Ovary (tissue), 9 donors: ENCODE results near the gene YBX2. TPM values are rescaled to one million over a fixed set of nuclear protein-coding genes. Genes with fewer than 3 reads are reported as not detected.

ENCODE experiments used
- DNase-seq, 5 donors: peaks; one replicate each; pipeline ENCODE4 v3.0.0-alpha.2; 2019 to 2020
- H3K27ac ChIP-seq, 2 donors: fragments of 200-600 bp; one replicate each; pipeline versions ENCODE4 v1.5.1 to v1.8.0; 2019 to 2022
- H3K27me3 ChIP-seq: fragments of 200-600 bp; one replicate; pipeline ENCODE4 v1.8.0; 2022
- H3K36me3 ChIP-seq: fragments of 200-600 bp; sonication (generic); one replicate; pipeline ENCODE4 v1.5.1; 2019
- H3K4me1 ChIP-seq: one replicate; pipeline ENCODE4 v1.8.1; 2013; ENCODE audit warnings: mild to moderate bottlenecking, moderate library complexity; ENCODE audit not compliant: insufficient read depth
- H3K4me3 ChIP-seq: fragments of 200-600 bp; sonication (generic); one replicate; pipeline ENCODE4 v1.5.1; 2017
- H3K9me3 ChIP-seq, 2 donors: fragments of 200-600 bp in 1 of 2; sonication (generic) in 1 of 2; one replicate each; pipeline versions ENCODE4 v1.5.1 to v1.8.1; 2013 to 2019; ENCODE audit warnings: mild to moderate bottlenecking in 1 of 2, moderate library complexity in 1 of 2
- EP300 ChIP-seq: sonication (generic); formaldehyde crosslinking; IDR thresholded peaks from one replicate; pipeline ENCODE4 v1.6.1; 2017; ENCODE audit warnings: antibody characterized with exemption
- POLR2A ChIP-seq: fragments of 450-650 bp; IDR thresholded peaks from one replicate; pipeline ENCODE4 v1.6.1; 2017; ENCODE audit warnings: antibody characterized with exemption, mild to moderate bottlenecking, moderate library complexity
- WGBS, 3 donors: extraction: QIAGEN DNeasy Blood & Tissue Kit in 1 of 3; methylation state at CpG; one replicate each; pipeline versions ENCODE4 v1.1.5 to v1.1.7; 2013 to 2017; 5-methylcytosine and 5-hydroxymethylcytosine counted together
- intact Hi-C, 4 donors: fragments of 100-400 bp; cut with DNase I; formaldehyde crosslinking; loops; one replicate each; pipeline versions ENCODE4 v1.11.0 to v1.15.1; 2022 to 2023
- polyA plus RNA-seq, 2 donors: library from polyadenylated mRNA; stranded (reverse); fragments of 200-250 nt in 1 of 2; fragments of 350-450 nt in 1 of 2; fragmentation: Illumina TruSeq in 1 of 2; extraction: RNeasy Lipid Tissue Mini Kit (QIAGEN cat#74804) in 1 of 2; gene quantifications; one replicate each; pipeline ENCODE4 v1.2.3, GENCODE V29; 2013 to 2014
- total RNA-seq, 7 donors: library from RNA; depleted of rRNA in 2 of 7; stranded (reverse); fragments of >200 nt in 2 of 7; fragmentation: NEBNext Ultra II Directional in 3 of 7; extraction: Animal tissue kit (Norgen Biotek cat#: 25700) in 3 of 7; gene quantifications; one replicate each; pipeline versions ENCODE4 v1.1.0 to v1.2.4, GENCODE V29; 2016 to 2023
- TF ChIP-seq, protein P1 (sequence below), 3 donors: fragments of 450-650 bp in 2 of 3; fragments of 200-600 bp in 1 of 3; IDR thresholded peaks; one replicate each; pipeline versions ENCODE4 v1.5.1 to v1.8.0; 2016 to 2022; ENCODE audit warnings: antibody characterized with exemption in 3 of 3, mild to moderate bottlenecking in 1 of 3
- donor health status: DM: no; HTN: no; CAD: no; lungs with moderate emphysema.
- donor health status: DM: no; HTN: no; CAD: no.
- donor health status: Bipolar disorder and iron deficiency.
- donor health status: DM: yes; HTN: yes; CAD: no.
- donor health status: DM: no; HTN: no; CAD: no.
- donor health status: DM: yes; HTN: yes; CAD: no.

YBX2 gene
- total and polyA plus RNA-seq, 9 donors = 0.30 to 1.8 (median 0.64) TPM; not detected in 3

DNA sequence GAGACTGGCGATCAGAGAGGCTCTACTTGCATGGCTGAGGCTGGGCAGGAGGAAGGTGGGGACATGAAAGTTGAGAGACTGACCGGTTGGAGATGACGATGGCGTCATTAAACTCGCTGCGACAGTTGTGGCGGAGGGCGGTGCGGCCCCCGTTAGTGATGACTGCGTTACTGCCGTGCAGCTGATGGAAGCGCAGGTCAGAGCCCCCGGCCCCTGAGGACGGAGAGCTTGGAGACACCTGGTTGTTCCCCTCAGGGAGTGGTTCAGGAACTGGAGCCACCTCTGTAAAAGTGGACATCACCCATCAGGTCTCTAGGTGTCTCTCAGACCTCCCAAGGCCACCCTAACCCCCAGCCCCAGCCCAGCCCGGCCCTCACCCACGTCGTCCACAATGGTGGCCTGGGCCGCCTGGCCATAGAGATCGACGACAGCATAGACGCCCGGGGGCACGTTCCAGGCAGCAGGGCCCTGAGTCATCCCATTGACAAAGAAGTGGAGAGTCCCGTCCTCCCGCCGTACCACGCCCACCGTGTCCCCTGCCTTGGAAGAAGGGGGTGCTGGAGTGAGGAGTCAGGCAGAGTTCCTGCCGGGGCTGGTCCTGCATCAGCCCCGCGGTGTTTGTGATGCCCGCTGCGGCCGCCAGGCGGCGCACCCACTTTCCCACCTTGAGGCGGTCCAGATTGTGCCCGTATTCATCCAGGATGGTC lies 29.4 kb upstream of the YBX2 start:
- 58 to 63% (median 62%) methylated on average over 37 to 39 of the region's 39 CpGs for whole genome bisulfite sequencing, 3 donors
- Histone ChIP-seq H3K4me1 (peaks cover 1% of the 10 kb centered on the region), H3K27ac (no peak overlapping the region), H3K4me3 (no peak overlapping the region), H3K9me3 (no peaks in the 10 kb centered on the region), H3K27me3 (no peaks in the 10 kb centered on the region), H3K36me3 (no peaks in the 10 kb centered on the region)
- intact Hi-C loops = no loop called here
- TF ChIP-seq, protein P1, sequence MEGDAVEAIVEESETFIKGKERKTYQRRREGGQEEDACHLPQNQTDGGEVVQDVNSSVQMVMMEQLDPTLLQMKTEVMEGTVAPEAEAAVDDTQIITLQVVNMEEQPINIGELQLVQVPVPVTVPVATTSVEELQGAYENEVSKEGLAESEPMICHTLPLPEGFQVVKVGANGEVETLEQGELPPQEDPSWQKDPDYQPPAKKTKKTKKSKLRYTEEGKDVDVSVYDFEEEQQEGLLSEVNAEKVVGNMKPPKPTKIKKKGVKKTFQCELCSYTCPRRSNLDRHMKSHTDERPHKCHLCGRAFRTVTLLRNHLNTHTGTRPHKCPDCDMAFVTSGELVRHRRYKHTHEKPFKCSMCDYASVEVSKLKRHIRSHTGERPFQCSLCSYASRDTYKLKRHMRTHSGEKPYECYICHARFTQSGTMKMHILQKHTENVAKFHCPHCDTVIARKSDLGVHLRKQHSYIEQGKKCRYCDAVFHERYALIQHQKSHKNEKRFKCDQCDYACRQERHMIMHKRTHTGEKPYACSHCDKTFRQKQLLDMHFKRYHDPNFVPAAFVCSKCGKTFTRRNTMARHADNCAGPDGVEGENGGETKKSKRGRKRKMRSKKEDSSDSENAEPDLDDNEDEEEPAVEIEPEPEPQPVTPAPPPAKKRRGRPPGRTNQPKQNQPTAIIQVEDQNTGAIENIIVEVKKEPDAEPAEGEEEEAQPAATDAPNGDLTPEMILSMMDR (IDR thresholded peaks at IDR 0.05) = peak; percentile 30 to 57 (median 54)
- TF ChIP-seq EP300 (no peak), POLR2A (no peak)
- peak in 2 of 5 donors; percentile 63 to 75 for DNase-seq

DNA sequence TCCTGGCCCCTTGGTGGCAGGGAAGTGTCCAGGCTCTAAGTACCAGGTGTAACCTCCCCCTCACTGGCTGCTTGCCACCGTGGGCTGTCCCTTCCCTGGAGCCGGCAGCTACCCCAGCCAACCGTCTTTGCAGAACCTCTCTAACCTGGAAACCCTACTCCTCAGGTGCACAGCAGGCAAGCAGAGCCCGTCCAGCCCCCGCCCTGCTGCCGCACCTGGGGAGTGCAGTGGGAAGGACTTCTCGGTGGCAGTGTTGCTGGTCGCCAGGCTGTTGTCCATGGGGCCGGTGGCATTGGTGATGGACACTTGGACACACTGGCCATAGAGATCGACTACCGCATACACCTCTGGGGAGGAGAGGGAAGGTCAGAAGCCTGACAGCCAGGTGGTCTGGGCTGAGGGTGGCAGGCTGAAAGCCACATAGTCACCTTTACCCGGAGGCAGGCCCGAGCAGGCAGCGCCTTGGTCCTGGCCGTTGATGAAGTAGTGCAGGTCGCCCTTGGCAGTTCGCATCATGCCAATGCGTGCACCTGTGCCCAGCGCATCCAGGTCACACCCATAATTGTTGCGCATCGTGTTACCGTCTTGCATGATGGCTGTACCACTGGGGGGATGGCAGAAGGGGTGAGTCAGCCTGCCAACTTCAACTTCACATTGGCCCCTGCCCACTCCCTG lies 28.2 kb upstream of the YBX2 start:
- Histone ChIP-seq H3K27me3 (no peaks in the 10 kb centered on the region), H3K4me3 (no peak overlapping the region), H3K27ac (no peak overlapping the region), H3K9me3 (no peaks in the 10 kb centered on the region), H3K36me3 (no peaks in the 10 kb centered on the region), H3K4me1 (no peaks in the 10 kb centered on the region)
- TF ChIP-seq, protein P1 (IDR thresholded peaks at IDR 0.05) = no peak
- TF ChIP-seq POLR2A = no peak
- no peak for TF ChIP-seq EP300
- DNase-seq = peak in 1 of 5 donors; percentile 18
- 87 to 89% (median 89%) methylated on average over 22 of the region's 22 CpGs for WGBS, 3 donors
- intact Hi-C loops = no loop called here

DNA sequence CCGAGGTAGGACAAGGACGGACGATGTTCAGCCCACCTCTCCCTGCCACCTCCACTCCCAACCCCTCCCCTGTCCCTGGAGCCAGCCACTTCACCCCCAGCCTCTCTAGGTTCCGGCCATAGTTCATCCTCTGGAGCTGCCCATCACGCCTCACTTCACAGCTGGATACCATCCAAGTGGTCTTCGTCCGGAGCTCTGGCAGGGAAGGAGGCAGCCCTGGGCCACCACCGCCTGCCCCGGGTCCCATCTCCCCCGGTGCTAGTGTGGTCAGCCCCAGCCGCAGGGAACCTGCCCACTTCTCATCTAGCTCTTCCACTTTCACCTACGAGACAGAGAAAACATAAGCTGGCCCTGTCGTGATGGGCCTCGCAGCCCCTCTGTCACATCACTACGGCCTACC lies 27.0 kb upstream of the YBX2 start:
- TF ChIP-seq, protein P1 (IDR thresholded peaks at IDR 0.05) = no peak
- TF ChIP-seq EP300 (no peak), POLR2A (no peak)
- peak in 1 of 5 donors; percentile 22 for DNase-seq
- intact Hi-C loops = no loop called here
- WGBS, 3 donors = 88 to 90% (median 89%) methylated on average over 15 of the region's 15 CpGs
- H3K27ac ChIP-seq = no peak overlapping the region
- H3K4me3 ChIP-seq = no peak overlapping the region
- no peaks in the 10 kb centered on the region for H3K36me3 ChIP-seq
- H3K4me1 ChIP-seq = no peaks in the 10 kb centered on the region
- H3K9me3 ChIP-seq = no peaks in the 10 kb centered on the region
- H3K27me3 ChIP-seq = no peaks in the 10 kb centered on the region

DNA sequence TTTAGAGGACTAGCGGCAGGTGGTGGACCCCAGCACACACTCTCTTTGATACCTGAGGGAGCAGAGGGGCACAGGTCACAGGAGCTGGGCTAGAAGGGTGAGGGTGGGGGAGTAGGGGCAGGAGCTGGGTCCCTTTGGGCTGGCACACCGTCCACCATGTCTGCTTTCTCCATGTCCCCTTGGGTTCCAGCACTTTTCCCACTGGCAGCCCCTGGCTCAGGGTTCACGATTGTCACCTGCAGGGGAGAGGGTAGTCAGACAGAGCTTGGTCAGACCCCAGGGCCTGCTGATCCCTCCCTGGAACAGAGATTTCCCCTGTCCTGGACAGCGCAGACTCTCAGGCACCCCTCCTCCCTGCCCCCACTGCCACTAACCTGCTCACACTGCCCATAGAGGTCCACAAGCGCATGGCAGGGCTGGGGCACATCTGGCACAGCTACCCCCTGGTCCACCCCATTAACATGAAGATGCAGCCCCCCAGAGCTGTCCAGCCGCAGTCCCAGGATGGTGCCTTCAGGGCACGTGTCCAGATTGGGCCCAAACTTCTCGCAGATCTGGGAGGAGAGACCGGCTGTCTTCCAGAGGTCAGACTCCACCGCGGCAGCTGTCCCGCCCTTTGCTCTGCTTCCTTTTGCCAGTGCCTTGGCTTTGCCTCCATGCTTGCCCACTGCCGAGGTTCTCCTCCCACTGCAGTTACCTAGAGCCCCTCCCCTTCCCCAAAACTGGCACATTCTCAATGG lies 23.9 kb upstream of the YBX2 start:
- DNase-seq = peak in 2 of 5 donors; percentile 21 to 28
- WGBS, 3 donors = 85 to 87% (median 86%) methylated on average over 12 to 13 of the region's 13 CpGs
- Histone ChIP-seq H3K9me3 (no peaks in the 10 kb centered on the region), H3K4me3 (no peak overlapping the region), H3K4me1 (peaks cover 4% of the 10 kb centered on the region), H3K27ac (no peak overlapping the region), H3K27me3 (no peaks in the 10 kb centered on the region), H3K36me3 (no peaks in the 10 kb centered on the region)
- TF ChIP-seq EP300 (no peak), POLR2A (no peak)
- TF ChIP-seq, protein P1 (IDR thresholded peaks at IDR 0.05) = no peak
- intact Hi-C loops = no loop called here
